Measurements from ENCODE around the gene PSG4.
"Not testable (repeated sequence)": the region's sequence is repeated elsewhere in the genome, so short reads cannot be mapped to it uniquely, and the experiment has no call there.

Gene PSG4

DNA sequence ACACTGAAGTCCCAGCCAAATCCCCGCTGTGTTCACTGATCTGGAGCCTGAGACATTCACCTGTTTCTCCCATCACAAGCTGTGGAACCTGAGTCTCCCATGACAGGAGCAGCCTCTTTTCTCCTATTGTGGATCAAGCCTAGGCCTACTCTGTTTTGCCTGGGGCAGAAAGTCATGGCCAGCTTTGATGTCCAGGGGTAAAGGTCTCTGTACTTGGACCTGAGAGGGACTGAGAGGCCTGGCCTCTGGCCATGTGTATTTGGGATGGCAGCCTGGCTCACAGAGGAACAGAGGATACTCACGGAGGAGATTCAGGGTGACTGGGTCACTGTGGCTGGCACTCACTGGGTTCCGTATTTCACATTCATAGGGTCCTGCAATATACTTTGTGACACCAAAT, 26.9 kb downstream of the PSG4 start:
- ATAC-seq, H3K4me3 Mint-ChIP-seq, H3K9me3 Mint-ChIP-seq, H3K4me1 Mint-ChIP-seq, DNase-seq: not testable (repeated sequence)
- H3K27ac Mint-ChIP-seq, result peak overlapping the region in 1 of 2 donors; percentile 57
- H3K27me3 Mint-ChIP-seq, result peaks cover 33% of the 10 kb centered on the region

DNA sequence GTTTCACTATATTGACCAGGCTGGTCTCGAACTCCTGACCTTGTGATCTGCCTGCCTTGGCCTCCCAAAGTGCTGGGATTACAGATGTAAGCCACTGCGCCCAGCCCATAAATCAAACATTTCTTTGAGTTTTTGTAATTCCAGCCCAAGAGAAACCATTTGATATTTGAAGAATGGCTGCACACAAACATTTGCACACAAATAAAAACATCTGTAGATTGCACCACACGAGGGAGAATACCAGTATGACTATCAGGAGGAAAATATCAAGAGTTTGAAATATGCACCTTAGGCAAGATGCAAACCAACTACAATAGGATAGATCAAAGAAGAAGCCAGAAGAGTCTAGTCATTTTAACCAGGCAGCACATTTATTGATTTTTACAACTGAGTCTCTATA, 39.5 kb downstream of the PSG4 start:
- H3K4me1 Mint-ChIP-seq, H3K9me3 Mint-ChIP-seq, H3K27ac Mint-ChIP-seq, DNase-seq, ATAC-seq, H3K4me3 Mint-ChIP-seq: not testable (repeated sequence)
- H3K27me3 Mint-ChIP-seq, result peaks cover 56% of the 10 kb centered on the region

DNA sequence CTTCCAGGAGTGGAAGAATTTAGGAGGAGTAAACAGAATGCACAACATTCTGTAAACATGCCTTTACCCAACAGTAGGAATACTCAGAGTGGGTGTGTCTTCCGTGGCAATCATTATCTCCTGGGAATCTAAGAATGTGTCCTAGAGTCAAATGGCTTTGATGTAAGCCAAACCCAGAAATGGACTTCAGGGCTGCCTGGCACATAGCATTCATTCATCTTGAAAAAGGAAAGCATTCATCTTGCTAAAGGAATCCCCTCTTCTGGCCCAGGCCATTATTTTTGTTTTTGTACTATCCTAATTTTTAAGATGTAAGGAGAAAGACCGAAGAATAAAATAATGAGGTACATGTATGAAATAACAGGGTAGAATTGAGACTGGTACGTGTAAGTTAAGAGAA, 42.3 kb downstream of the PSG4 start:
- not testable (repeated sequence) for H3K4me1 Mint-ChIP-seq, ATAC-seq, H3K4me3 Mint-ChIP-seq, H3K27ac Mint-ChIP-seq, H3K9me3 Mint-ChIP-seq, DNase-seq
- peaks cover 34% of the 10 kb centered on the region for H3K27me3 Mint-ChIP-seq

DNA sequence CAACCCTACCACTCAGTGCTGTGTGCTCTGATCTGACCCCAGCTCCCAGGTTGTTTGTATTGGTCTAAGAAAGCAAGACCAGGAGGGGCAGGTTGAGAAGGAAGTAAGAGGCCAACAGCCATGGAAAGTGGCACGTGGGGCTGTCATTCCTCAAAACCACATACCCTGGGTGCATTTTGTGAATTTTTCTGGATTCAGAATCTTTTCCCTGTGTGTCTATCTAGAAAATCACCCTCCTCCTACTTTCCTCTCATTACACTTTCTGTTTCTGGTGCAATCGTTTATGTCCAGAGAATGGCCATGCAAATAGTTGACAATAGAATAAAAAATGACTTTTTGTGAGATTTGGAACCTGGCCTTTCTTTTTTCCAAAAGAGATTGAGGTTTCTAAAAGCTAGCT, 43.2 kb downstream of the PSG4 start:
- H3K27me3 Mint-ChIP-seq, result peaks cover 34% of the 10 kb centered on the region
- not testable (repeated sequence) for H3K4me1 Mint-ChIP-seq, DNase-seq, H3K27ac Mint-ChIP-seq, H3K9me3 Mint-ChIP-seq, H3K4me3 Mint-ChIP-seq, ATAC-seq

DNA sequence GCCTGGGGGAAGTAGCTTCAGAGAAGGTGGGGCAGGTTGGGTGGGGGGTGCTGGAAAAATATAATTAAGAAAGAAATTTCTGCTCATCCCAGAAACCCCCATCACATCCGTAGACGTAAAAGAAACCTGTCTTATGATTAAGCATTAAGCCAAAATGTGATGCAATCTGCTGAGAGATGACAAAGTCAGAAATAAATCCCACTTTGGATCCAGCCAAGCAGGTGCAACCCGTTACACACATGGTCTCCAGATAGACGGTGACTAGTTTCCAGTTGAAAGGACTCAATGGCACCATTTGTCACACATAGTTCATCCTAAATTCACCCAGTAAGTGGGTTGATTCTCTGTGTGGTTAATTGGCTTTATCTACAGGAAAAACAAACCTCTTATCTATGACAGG, 53.2 kb downstream of the PSG4 start:
- Mint-ChIP-seq H3K9me3 (no peaks in the 10 kb centered on the region), H3K4me1 (no peaks in the 10 kb centered on the region)
- no peak for DNase-seq

DNA sequence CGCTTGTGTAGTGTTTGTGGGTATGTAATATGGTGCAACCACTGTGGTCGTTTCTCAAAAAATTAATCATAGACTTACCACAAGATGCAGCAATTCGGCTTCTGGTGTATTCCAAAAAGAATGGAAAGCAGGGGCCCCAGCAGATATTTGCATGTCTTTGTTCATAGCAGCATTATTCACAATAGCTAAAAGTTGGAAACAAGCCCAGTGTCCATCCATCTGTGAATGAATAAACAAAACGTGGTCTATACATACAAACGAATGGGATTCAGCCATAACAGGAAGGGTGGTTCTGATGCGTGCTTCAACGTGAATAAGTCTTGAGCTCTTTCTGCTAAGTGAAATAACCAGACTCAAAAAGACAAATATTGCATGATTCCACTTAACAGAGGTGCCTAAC, 55.6 kb downstream of the PSG4 start:
- DNase-seq, H3K4me3 Mint-ChIP-seq, H3K4me1 Mint-ChIP-seq, H3K9me3 Mint-ChIP-seq, ATAC-seq, H3K27ac Mint-ChIP-seq, H3K27me3 Mint-ChIP-seq: not testable (repeated sequence)

More for the DNA sequence above, 53.2 kb downstream of the PSG4 start:
- no peak overlapping the region for H3K27ac Mint-ChIP-seq
- H3K4me3 Mint-ChIP-seq, result no peak overlapping the region
- H3K27me3 Mint-ChIP-seq, result no peaks in the 10 kb centered on the region
- ATAC-seq, result no peak

DNA sequence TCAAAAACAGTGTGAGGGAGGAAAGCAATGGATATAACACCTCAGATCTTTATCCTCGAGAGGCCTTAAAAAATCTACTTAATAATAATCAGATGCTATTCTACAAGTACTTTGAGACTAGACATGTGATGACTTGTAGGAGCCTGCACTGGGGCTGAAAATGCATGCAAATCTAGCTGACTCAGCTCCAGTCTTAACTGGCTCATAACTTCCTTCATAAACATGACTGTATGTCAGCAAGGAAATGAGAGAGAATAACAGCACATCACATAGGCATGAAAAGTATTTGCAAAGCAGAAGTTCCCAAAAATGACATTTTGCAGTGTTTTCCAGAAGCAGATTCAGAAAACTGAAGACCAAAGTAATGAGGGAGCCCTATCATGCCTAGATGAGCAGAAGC, 57.2 kb downstream of the PSG4 start:
- ATAC-seq (no peak), DNase-seq (no peak)
- peaks cover 10% of the 10 kb centered on the region for H3K27me3 Mint-ChIP-seq
- H3K27ac Mint-ChIP-seq, result no peak overlapping the region
- no peaks in the 10 kb centered on the region for H3K9me3 Mint-ChIP-seq
- no peaks in the 10 kb centered on the region for H3K4me1 Mint-ChIP-seq
- no peak overlapping the region for H3K4me3 Mint-ChIP-seq

Data from stimulated activated naive CD8-positive, alpha-beta T cell treated with anti-CD3 and anti-CD28 coated beads, Interleukin-15, amount 100 ng/mL, for 72 hours (primary cell).